Rectal smooth muscle tissue (tissue), 1 donor: Measurements from ENCODE around the gene ARHGAP33.
"Not testable (repeated sequence)": the region's sequence is repeated elsewhere in the genome, so short reads cannot be mapped to it uniquely, and the experiment has no call there.

Experiments used
- H3K27ac ChIP-seq: one replicate; pipeline ENCODE4 v1.7.0; 2013; ENCODE audit warnings: low read depth, low read length, inconsistent platforms
- H3K27me3 ChIP-seq: one replicate; pipeline ENCODE4 v1.7.0; 2013; ENCODE audit warnings: low read length; ENCODE audit not compliant: control insufficient read depth, insufficient read depth
- H3K36me3 ChIP-seq: one replicate; pipeline ENCODE4 v1.7.0; 2013; ENCODE audit warnings: low read length; ENCODE audit not compliant: control insufficient read depth, insufficient read depth
- H3K4me1 ChIP-seq: one replicate; pipeline ENCODE4 v1.7.0; 2013; ENCODE audit warnings: low read length; ENCODE audit not compliant: control insufficient read depth, insufficient read depth
- H3K4me3 ChIP-seq: one replicate; pipeline ENCODE4 v1.7.0; 2013; ENCODE audit warnings: low read length
- H3K9ac ChIP-seq: one replicate; pipeline ENCODE4 v1.7.0; 2013; ENCODE audit warnings: low read length

The ARHGAP33 gene

DNA sequence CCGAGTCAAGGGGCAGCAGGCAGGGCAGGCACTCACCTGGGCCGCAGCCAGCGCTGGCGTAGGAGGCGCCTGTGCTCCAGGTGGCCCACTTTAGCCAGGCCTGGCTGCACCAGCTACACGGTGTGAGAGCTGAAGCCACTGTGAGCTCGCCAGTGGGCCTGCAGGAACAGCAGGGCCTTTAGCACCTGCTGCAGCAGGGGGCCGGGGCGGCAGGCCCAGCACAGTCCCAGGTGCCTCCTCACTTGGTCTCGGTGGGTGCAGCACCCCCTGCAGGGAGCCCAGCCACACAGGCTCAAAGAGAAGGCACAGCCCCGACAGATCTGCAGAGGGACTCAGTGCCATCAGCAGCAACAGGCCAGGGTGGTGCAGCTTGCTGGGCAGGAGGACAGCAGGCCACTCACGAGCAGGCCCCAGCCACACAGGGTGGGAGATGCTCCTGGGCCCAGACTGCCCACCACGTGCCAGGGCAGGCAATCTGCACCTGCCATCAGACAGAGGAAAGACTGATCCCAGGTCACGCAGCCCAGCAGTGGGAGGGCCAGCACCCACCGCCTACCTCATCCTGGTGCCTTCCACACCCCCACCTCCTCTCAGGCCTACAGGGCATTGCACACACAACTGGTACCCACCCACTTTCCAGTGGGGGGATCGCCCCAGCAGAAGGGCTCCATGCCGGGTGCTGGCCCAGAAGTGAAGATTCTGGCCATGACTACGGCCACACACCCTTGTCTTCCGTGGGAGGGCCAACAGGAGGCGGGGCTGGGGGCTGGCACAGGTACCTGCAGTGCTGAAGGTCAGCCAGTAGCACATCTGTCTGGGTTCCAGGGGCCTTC, 15.8 kb downstream of the ARHGAP33 start:
- H3K27ac ChIP-seq: no peak overlapping the region
- no peaks in the 10 kb centered on the region for H3K36me3 ChIP-seq
- H3K4me1 ChIP-seq: no peaks in the 10 kb centered on the region
- no peak overlapping the region for H3K4me3 ChIP-seq
- no peaks in the 10 kb centered on the region for H3K27me3 ChIP-seq
- no peak overlapping the region for H3K9ac ChIP-seq

DNA sequence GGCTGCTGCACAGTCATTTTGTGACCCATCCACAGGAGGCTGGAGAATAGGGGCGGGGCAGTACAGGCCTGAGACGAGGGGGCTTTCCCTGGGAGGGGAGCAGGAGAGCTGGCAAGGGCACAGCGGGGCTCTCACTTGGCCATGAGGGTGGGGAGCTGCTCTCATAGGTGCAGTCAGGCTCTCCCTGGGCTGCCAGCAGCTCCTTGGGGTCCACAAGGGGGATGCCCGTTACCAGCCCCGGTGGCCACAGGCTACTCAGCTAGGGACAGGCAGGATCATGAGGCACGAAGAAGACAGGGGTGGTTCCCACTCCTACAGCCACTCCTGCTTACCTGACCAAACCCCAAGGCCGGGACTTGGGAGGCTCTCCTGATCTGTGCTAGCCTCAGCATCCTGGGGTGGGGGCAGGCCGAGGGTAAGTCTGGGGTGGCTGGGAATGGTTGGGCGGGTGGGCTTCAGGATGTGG, 16.5 kb downstream of the ARHGAP33 start:
- no peak overlapping the region for H3K4me3 ChIP-seq
- no peak overlapping the region for H3K9ac ChIP-seq
- H3K27me3 ChIP-seq: peaks cover 6% of the 10 kb centered on the region
- no peaks in the 10 kb centered on the region for H3K36me3 ChIP-seq
- H3K4me1 ChIP-seq: no peaks in the 10 kb centered on the region
- H3K27ac ChIP-seq: no peak overlapping the region

DNA sequence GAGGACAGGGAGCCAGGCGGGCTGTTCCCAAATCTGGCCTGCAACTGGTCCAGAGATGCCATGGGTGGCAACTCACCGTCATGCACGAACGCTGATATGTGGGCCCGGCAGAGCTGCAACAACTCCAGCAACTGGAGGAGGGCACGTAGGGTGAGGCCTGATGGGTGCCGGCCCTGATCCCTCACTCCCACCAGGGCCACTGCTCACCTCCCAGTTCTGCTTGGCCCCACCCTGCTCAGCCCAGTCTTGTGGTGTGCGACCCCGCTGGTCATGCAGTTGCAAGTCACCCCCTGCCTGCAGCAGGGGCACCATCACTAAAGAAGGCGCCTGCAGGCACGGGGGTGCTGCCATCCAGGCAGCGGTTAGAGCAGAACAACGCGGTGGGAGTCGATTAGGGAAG, 16.9 kb downstream of the ARHGAP33 start:
- no peak overlapping the region for H3K9ac ChIP-seq
- no peak overlapping the region for H3K4me3 ChIP-seq
- H3K36me3 ChIP-seq: no peaks in the 10 kb centered on the region
- H3K27ac ChIP-seq: no peak overlapping the region
- no peaks in the 10 kb centered on the region for H3K4me1 ChIP-seq
- peaks cover 7% of the 10 kb centered on the region for H3K27me3 ChIP-seq

DNA sequence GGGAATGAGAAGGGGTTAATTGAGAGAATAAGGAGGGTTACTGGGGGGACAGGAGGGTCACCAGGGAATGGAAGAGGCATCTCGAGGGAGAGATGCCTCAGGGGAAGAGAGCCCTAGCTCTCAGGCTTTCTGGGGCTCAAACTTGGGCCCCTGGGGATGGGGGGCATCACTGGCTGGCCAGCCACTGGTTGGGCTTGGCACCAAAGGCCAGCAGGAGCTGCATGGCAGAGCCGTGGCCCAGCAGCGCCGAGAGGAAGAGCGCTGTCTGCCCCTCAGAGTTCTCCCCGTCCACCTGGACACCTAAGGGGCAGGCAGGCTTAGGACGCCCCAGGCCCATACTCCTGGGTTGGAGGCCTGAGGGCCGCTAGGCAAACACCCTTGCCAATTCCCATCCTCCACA, 17.5 kb downstream of the ARHGAP33 start:
- peaks cover 11% of the 10 kb centered on the region for H3K27me3 ChIP-seq
- H3K4me3 ChIP-seq: no peak overlapping the region
- no peaks in the 10 kb centered on the region for H3K4me1 ChIP-seq
- no peaks in the 10 kb centered on the region for H3K36me3 ChIP-seq
- H3K9ac ChIP-seq: no peak overlapping the region
- H3K27ac ChIP-seq: no peak overlapping the region

DNA sequence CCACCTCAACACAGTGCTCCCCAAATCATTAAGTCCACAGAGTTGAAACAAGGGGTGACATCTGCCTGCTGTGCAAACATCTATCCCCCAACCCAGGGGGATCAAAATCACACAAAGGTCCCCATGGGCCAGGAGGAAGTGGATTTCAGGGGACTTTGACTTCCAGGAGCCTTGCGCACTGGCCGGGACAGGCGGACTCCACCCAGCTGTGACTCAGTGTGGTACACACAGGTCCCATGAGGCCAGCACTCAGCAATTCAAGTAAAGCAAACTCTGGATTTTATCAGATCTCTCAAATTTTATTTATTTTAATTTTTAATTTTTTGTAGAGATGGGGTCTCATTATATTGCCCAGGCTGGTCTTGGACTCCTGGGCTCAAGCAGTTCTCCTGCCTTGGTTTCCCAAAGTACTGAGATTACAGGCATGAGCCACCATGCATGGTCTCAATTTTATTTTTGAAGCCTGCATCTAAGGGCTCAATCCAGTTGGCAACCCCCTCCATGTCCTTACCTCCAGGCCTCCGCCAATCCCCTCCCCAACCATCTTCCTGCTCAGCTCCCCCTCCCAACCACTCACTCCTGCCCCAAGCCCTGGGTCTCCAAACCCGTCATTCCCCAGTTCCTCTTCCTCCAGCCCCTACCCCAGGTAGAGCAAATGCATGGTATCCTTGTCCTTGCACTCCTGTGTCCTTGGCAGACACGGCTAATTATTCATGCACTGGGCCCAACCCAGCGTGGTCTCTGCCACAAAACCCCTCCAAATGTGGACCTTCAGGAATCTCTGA, 18.2 kb downstream of the ARHGAP33 start:
- Histone ChIP-seq H3K9ac (no peak overlapping the region), H3K27me3 (peaks cover 12% of the 10 kb centered on the region), H3K4me3 (no peak overlapping the region), H3K36me3 (no peaks in the 10 kb centered on the region), H3K27ac (no peak overlapping the region), H3K4me1 (no peaks in the 10 kb centered on the region)

DNA sequence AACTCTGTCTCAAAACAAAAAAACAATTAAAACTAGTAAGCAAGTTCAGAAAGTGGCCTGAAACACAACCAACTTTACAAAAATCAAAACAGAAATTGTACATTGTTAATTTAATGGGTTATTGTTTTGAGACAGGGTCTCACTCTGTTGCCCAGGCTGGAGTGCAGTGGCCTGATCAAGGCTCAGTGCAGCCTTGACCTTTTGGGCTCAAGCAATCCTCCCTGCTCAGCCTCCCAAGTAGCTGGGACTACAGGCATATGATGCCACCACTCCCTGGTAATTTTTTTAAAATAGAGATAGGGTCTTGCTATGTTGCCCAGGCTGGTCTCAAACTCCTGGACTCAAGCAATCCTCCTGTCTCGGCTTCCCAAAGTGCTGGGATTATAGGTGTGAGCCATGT, 20.2 kb downstream of the ARHGAP33 start:
- peaks cover 12% of the 10 kb centered on the region for H3K27me3 ChIP-seq
- not testable (repeated sequence) for H3K4me3 ChIP-seq, H3K36me3 ChIP-seq, H3K4me1 ChIP-seq, H3K27ac ChIP-seq, H3K9ac ChIP-seq

DNA sequence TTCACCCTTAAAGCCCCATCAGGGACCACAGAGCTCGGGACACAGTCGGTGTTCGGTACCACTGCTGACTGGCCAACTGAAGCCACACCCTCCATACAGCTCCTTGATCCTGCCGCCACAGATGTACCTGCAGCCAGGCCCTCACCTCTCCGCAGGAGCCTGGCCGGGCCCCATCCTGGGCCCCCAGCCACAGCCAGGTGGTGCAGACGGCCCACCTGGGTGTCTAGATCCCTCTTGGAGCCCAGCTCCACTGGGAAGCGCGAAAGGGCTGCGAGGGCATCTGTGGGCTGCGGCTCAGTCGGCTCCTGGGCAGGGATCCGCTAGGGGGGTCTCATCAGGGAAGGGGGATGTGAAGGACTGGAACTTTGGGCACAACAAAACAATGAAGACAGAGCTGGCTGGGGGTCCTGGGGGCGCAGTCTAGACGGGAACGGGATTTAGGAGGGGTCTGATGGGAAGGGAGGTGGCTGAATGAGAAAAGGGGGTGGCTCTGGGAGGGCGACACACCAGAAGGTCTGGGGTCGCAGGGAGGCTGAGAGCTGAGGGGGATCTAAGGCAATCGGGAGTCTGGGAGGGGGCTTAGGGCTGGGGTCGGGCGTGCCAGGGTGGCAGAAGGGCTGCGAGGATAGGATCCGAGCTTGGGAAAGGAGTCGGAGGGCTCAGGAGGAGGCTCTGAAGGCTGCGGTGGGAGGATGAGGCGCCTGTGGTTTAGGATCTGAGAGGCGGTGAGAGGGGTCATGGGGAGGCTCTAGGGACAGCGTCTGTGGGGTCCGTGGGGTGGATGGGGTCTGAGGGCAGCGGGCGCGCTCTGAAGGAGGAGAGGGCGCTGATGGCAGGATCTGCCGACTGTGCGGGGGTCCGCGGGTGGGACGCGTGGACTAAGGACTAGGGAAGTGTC, 21.5 kb downstream of the ARHGAP33 start:
- H3K36me3 ChIP-seq: no peaks in the 10 kb centered on the region
- peaks cover 12% of the 10 kb centered on the region for H3K27me3 ChIP-seq
- H3K9ac ChIP-seq: no peak overlapping the region
- no peaks in the 10 kb centered on the region for H3K4me1 ChIP-seq
- no peak overlapping the region for H3K27ac ChIP-seq
- no peak overlapping the region for H3K4me3 ChIP-seq

DNA sequence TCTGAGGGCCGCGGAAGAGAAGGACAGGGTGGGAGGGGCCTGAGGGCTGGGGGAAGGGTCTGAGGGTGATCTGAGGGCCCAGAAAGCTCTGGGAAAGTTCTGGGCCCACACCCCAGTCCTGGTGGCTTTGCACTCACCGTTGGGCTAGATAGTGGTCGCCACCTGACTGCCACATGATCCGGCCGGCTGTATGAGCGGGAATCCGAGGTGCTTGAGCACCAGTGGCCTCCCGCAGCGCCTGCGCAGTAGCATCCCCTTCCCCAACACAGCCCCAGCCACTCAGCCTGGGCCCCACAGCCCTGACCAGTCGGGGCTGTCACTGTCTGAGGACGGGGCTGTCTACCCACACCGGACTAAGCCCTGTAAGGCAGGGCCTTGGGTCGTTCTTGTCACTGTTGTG, 22.3 kb downstream of the ARHGAP33 start:
- no peak overlapping the region for H3K9ac ChIP-seq
- peaks cover 12% of the 10 kb centered on the region for H3K27me3 ChIP-seq
- no peak overlapping the region for H3K4me3 ChIP-seq
- no peak overlapping the region for H3K27ac ChIP-seq
- H3K4me1 ChIP-seq: no peaks in the 10 kb centered on the region
- H3K36me3 ChIP-seq: no peaks in the 10 kb centered on the region

DNA sequence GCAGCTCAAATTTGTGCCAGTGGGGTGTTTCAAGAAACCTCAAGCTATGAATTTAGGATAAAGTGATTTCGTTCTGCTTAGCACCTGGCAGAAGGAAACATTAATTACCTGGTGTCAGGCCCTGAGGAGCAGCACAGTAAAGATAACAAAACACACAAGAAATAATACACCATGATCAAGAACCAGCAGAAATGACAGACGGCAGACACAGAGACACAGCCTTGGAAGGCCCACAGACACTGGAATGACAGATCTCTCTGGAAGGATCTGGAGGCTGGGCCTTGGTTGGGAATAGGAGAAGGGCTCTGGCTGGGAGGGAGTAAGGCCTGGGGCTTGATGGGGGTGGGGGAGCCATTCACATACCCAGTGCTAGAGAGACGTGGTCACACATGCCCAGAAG, 26.5 kb downstream of the ARHGAP33 start:
- Histone ChIP-seq H3K4me3 (no peak overlapping the region), H3K4me1 (no peaks in the 10 kb centered on the region), H3K27ac (no peak overlapping the region), H3K9ac (no peak overlapping the region), H3K27me3 (peaks cover 6% of the 10 kb centered on the region), H3K36me3 (no peaks in the 10 kb centered on the region)

DNA sequence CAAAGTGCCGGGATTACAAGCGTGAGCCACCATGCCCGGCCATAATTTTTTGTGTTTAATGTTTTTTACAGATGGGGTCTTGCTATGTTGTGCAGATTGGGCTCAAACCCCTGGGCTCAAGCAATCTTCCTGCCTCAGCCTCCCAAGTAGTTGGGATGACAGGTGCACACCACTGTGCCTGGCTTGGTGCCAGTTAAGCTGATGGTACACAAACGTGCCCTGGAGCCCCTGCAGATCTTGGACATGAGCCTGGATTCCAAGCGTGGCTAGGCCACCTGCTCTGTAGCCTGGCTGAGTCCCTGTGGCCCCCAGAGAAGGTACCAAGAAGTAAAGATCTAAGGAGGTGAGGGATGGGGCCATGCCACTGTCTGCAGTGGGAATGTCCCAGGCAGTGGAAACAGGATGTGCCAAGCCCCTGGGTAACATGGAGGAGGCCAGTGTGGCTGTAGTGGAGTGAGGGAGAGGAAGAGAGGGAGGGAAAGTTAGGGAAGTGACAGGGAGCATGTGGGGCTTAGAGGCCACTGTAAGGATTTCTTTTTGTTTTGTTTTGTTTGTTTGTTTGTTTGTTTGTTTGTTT, 30.2 kb downstream of the ARHGAP33 start:
- Histone ChIP-seq H3K27ac (no peak overlapping the region), H3K9ac (no peak overlapping the region), H3K27me3 (no peaks in the 10 kb centered on the region), H3K4me1 (no peaks in the 10 kb centered on the region), H3K4me3 (no peak overlapping the region), H3K36me3 (no peaks in the 10 kb centered on the region)

DNA sequence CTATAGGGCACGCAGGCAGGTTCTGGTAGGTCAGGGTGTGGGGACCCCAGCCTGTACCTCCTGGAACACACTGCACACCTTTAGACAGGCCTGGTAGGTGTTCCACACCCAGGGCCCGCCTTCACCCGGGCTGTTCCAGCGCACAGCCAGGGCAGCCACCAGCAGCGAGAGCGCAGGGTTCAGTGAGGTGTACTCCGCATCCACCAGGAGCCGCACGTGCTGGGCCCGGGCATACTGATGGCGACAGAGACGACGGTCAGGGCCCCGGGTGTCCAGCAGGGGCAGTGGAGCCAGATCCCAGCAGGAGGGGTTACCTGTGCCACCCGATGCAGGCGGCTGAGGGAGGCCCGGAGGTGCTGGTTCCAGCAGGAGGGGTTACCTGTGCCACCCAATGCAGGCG, 31.2 kb downstream of the ARHGAP33 start:
- Histone ChIP-seq H3K27ac (no peak overlapping the region), H3K9ac (no peak overlapping the region), H3K27me3 (no peaks in the 10 kb centered on the region), H3K36me3 (no peaks in the 10 kb centered on the region), H3K4me3 (no peak overlapping the region), H3K4me1 (no peaks in the 10 kb centered on the region)

DNA sequence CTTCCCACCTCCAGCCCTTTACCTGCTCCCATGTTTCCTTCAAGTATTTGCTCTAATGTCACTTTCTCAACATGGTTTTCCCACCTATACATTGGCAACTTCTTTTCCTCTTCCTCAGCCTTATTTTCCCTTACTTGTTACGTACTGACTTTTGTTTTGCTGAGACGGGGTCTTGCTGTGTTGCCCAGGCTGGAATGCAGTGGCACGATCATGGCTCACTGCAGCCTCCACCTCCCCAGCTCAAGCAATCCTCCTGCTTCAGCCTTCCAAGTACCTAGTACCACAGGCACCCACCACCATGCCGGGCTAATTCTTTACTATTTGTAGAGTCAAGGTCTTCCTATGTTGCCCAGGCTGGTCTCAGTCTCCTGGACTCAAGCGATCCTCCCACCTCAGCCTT, 32.3 kb downstream of the ARHGAP33 start:
- Histone ChIP-seq H3K9ac (no peak overlapping the region), H3K27me3 (no peaks in the 10 kb centered on the region), H3K36me3 (no peaks in the 10 kb centered on the region), H3K4me3 (no peak overlapping the region), H3K27ac (no peak overlapping the region), H3K4me1 (no peaks in the 10 kb centered on the region)
